K562 (cell line): ENCODE data around the gene MPHOSPH6. TPM values are rescaled to one million over a fixed set of nuclear protein-coding genes. Genes with fewer than 3 reads are reported as not detected.

ENCODE experiments used
- ATAC-seq: fragments of 200-7000 bp; cut with Tn5 transposase; 3 replicates; pipeline ENCODE4 v1.9.1; 2020; ENCODE audit warnings: moderate library complexity
- BruUV-seq: library from RNA; stranded (reverse); fragments of 400-500 nt; replicated peaks from 2 replicates; lab custom pipeline; 2021; lab: Mats Ljungman, UMichigan
- CTCF ChIA-PET: fragments of 300-600 bp; formaldehyde crosslinking; extraction: SDS; loops from one replicate; lab custom pipeline; 2021; ENCODE audit warnings: low intra/inter-chr PET ratio; lab: Yijun Ruan, JAX
- POLR2A ChIA-PET: fragments of 300-600, 350-650 bp; sonication (Branson Sonifier 250); formaldehyde crosslinking; extraction: SDS; loops from one replicate; lab custom pipeline; 2021; ENCODE audit warnings: antibody characterized with exemption, inconsistent platforms; lab: Yijun Ruan, JAX
- DNase-seq, 4 experiments: peaks; one replicate each; pipeline versions ENCODE4 v3.0.0 to v3.0.0-alpha.2; 2011 to 2018; ENCODE audit warnings: low spot score in 3 of 4, mixed read lengths in 3 of 4; ENCODE audit errors: extremely low read depth in 1 of 4
- FAIRE-seq: peaks from 2 replicates; lab custom pipeline; 2011; peaks lifted over from hg19 to GRCh38; lab: Jason Lieb, UNC
- H2AFZ ChIP-seq: 2 replicates; pipeline ENCODE4 v1.6.0; 2011; ENCODE audit warnings: low read depth, low read length, control low read depth, inconsistent platforms
- H3K27ac ChIP-seq: fragments of 200-600 bp; 3 replicates; pipeline ENCODE4 v1.8.0; 2011; ENCODE audit warnings: low read depth, mild to moderate bottlenecking, control low read depth, inconsistent platforms, low read length, moderate library complexity, mixed read lengths; ENCODE audit errors: extremely low read depth
- H3K27me3 ChIP-seq, 2 experiments: fragments of 300-600 bp in 1 of 2; 2 replicates in 1 of 2; 3 replicates in 1 of 2; pipeline versions ENCODE4 v1.6.0 to v1.8.0; 2011; ENCODE audit warnings: inconsistent platforms in 2 of 2, low read length in 2 of 2, mild to moderate bottlenecking in 1 of 2, mixed read lengths in 1 of 2, moderate library complexity in 1 of 2; ENCODE audit not compliant: control insufficient read depth in 2 of 2, insufficient read depth in 2 of 2
- H3K36me3 ChIP-seq: fragments of 300-600 bp; 3 replicates; pipeline ENCODE4 v1.8.0; 2011; ENCODE audit warnings: mild to moderate bottlenecking, low read length, inconsistent platforms; ENCODE audit not compliant: control insufficient read depth, insufficient read depth
- H3K4me1 ChIP-seq, 2 experiments: fragments of 200-600 bp in 1 of 2; replicated peaks in 1 of 2; 2 replicates in 1 of 2; 3 replicates in 1 of 2; pipeline versions ENCODE4 v1.5.1 to v1.8.0; 2011; ENCODE audit warnings: inconsistent platforms in 2 of 2, low read length in 2 of 2, mild to moderate bottlenecking in 1 of 2, mixed read lengths in 1 of 2, moderate library complexity in 1 of 2; ENCODE audit not compliant: control insufficient read depth in 2 of 2, insufficient read depth in 2 of 2
- H3K4me2 ChIP-seq: 2 replicates; pipeline ENCODE4 v1.6.1; 2011; ENCODE audit warnings: low read length, control low read depth, inconsistent platforms, mixed read lengths; ENCODE audit not compliant: insufficient read depth
- H3K4me3 ChIP-seq: fragments of 200-600 bp; sonication (generic), shearing (Covaris generic); 2 replicates; pipeline ENCODE4 v1.5.1; 2016; ENCODE audit warnings: control low read depth, inconsistent platforms
- H3K79me2 ChIP-seq: fragments of 200-600 bp; 3 replicates; pipeline ENCODE4 v1.8.0; 2011; ENCODE audit warnings: low read length, inconsistent platforms; ENCODE audit not compliant: control insufficient read depth, insufficient read depth
- H3K9ac ChIP-seq, 2 experiments: 2 replicates each; pipeline versions ENCODE4 v1.6.0 to v1.6.1; 2011; ENCODE audit warnings: low read depth in 2 of 2, low read length in 2 of 2, control low read depth in 1 of 2, inconsistent platforms in 1 of 2, mild to moderate bottlenecking in 1 of 2, mixed read lengths in 1 of 2; ENCODE audit not compliant: insufficient read depth in 1 of 2
- H3K9me1 ChIP-seq: one replicate; pipeline ENCODE4 v1.6.0; 2011; ENCODE audit warnings: inconsistent platforms, mild to moderate bottlenecking, low read length, moderate library complexity; ENCODE audit not compliant: control insufficient read depth, insufficient read depth
- H3K9me3 ChIP-seq: replicated peaks from 2 replicates; pipeline ENCODE4 v1.5.1; 2011; ENCODE audit warnings: low read depth, low read length, inconsistent platforms; ENCODE audit not compliant: control insufficient read depth, insufficient read depth
- H4K20me1 ChIP-seq: replicated peaks from 2 replicates; pipeline ENCODE4 v1.6.1; 2011; ENCODE audit warnings: low read length, inconsistent platforms, mixed read lengths; ENCODE audit not compliant: control insufficient read depth, insufficient read depth
- NFIC ChIP-seq: fragments of 450-650 bp; IDR thresholded peaks from 2 replicates; pipeline ENCODE4 v1.6.1; 2017; ENCODE audit warnings: mild to moderate bottlenecking, inconsistent platforms
- WGBS: fragments of 100-300 bp; shearing (Covaris generic); methylation state at CpG from one replicate; pipeline ENCODE4 v1.1.6; 2016; ENCODE audit warnings: low coverage, mixed read lengths; ENCODE audit not compliant: insufficient coverage; ENCODE audit errors: missing lambda C conversion rate; 5-methylcytosine and 5-hydroxymethylcytosine counted together
- in situ Hi-C: fragments of 300-500 bp; cut with MboI; formaldehyde crosslinking; loops from 4 replicates; pipeline ENCODE4 v1.15.0; 2018; ENCODE audit warnings: inconsistent platforms, mixed read lengths
- intact Hi-C: fragments of 100-400 bp; cut with micrococcal nuclease; formaldehyde crosslinking; loops from 2 replicates; pipeline ENCODE4 v1.14.2; 2022
- polyA plus RNA-seq, 8 experiments: library from polyadenylated mRNA; depleted of rRNA in 4 of 8; stranded (reverse) in 5 of 8; unstranded in 3 of 8; fragments of >200 nt; fragmentation: Nextera tagmentation in 2 of 8; fragmentation: Illumina TruSeq in 1 of 8; extraction: Ambion mirVana in 2 of 8; extraction: Trizol in 1 of 8; gene quantifications; 2 replicates each; pipeline versions ENCODE4 v1.2.1 to v1.2.3, GENCODE V29; 2011 to 2014; ENCODE audit warnings: inconsistent platforms in 1 of 8, missing spikeins in 1 of 8
- total RNA-seq, 7 experiments: library from RNA; depleted of rRNA in 6 of 7; stranded (reverse); fragments of >200 nt in 6 of 7; fragmentation: Illumina TruSeq in 2 of 7; extraction: Trizol in 2 of 7; gene quantifications; 2 replicates each; pipeline versions ENCODE4 v1.2.1 to v1.2.3, GENCODE V29; 2011 to 2021; ENCODE audit warnings: low replicate concordance in 1 of 7
- TF ChIP-seq, protein P1 (sequence below): fragments of 450-650 bp; IDR thresholded peaks from 2 replicates; pipeline ENCODE4 v1.6.1; 2017; ENCODE audit warnings: antibody characterized with exemption, mild to moderate bottlenecking

Gene MPHOSPH6
- total and polyA plus RNA-seq, 9 of the 15 experiments (the other 6 are each of a cell fraction or from before 2014, with no cell fraction given): 37.0 to 153 (median 76.7) TPM

DNA sequence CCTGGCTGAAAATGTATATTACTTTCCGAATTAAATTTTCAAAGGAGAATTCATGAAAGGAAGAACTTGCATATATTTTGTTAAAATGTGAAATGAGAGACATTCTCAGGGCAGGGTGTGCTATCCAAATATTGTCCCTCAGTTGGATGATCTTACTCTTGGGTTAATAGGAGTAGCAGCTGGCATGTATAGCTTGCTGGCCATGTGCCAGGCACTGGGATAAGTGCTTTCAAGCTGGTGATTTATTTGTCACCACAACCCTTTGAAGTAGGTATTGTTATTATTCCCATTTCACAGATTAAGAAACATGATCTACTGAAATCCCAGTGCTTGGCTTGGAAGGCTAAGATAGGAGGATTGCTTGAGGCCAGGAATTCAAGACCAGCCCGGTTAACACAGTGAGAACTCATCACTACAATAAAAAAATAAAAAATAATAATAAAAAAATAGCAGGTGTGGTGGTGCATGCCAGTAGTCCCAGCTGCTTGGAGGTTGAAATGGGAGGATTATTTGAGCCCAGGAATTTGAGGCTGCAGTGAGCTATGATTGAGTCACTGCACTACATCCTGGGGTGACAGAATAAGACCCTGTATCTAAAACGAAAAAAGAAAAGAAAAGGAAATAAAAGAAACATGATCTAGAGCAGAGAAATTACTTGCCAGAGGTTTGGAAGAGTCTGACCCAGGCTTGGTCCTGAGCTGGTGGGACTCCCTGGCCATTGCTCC is 11.6 kb upstream of the MPHOSPH6 start:
- Histone ChIP-seq H3K27me3 (peaks cover 11 to 27% of the 10 kb centered on the region in 2 experiments; a peak in 4 of 5 replicates), H3K27ac (no peak overlapping the region), H3K9me3 (no peaks in the 10 kb centered on the region), H3K4me2 (no peak overlapping the region), H3K9me1 (no peaks in the 10 kb centered on the region), H3K4me3 (no peak overlapping the region), H3K4me1 (no peaks in the 10 kb centered on the region), H4K20me1 (no peaks in the 10 kb centered on the region), H2AFZ (no peak overlapping the region), H3K36me3 (no peaks in the 10 kb centered on the region), H3K9ac (no peak overlapping the region), H3K79me2 (no peaks in the 10 kb centered on the region)
- FAIRE-seq (no peak), DNase-seq (no peak), ATAC-seq (no peak)
- no TSS peak for BruUV-seq
- 0% methylated on average over 3 of the region's 3 CpGs for WGBS
- POLR2A ChIA-PET: interaction anchor here (1.0 kb wide), 1 partner anchor 9 kb away, joined by 3 read pairs; no protein-coding TSS in a partner anchor
- in situ Hi-C loops: no loop called here
- intact Hi-C loops: no loop called here
- TF ChIP-seq, protein P1, sequence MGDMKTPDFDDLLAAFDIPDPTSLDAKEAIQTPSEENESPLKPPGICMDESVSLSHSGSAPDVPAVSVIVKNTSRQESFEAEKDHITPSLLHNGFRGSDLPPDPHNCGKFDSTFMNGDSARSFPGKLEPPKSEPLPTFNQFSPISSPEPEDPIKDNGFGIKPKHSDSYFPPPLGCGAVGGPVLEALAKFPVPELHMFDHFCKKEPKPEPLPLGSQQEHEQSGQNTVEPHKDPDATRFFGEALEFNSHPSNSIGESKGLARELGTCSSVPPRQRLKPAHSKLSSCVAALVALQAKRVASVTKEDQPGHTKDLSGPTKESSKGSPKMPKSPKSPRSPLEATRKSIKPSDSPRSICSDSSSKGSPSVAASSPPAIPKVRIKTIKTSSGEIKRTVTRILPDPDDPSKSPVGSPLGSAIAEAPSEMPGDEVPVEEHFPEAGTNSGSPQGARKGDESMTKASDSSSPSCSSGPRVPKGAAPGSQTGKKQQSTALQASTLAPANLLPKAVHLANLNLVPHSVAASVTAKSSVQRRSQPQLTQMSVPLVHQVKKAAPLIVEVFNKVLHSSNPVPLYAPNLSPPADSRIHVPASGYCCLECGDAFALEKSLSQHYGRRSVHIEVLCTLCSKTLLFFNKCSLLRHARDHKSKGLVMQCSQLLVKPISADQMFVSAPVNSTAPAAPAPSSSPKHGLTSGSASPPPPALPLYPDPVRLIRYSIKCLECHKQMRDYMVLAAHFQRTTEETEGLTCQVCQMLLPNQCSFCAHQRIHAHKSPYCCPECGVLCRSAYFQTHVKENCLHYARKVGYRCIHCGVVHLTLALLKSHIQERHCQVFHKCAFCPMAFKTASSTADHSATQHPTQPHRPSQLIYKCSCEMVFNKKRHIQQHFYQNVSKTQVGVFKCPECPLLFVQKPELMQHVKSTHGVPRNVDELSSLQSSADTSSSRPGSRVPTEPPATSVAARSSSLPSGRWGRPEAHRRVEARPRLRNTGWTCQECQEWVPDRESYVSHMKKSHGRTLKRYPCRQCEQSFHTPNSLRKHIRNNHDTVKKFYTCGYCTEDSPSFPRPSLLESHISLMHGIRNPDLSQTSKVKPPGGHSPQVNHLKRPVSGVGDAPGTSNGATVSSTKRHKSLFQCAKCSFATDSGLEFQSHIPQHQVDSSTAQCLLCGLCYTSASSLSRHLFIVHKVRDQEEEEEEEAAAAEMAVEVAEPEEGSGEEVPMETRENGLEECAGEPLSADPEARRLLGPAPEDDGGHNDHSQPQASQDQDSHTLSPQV: no peak
- TF ChIP-seq NFIC: peak; percentile 55; the same call in 1 of the 2 replicates
- CTCF ChIA-PET: no interaction called here
